HG02571 (cell line): ENCODE measurements around the gene CLIC3.

ENCODE experiments used
- ATAC-seq: cut with Tn5 transposase; IDR thresholded peaks from one replicate; pipeline ENCODE4 v1.9.1; 2021; ENCODE audit warnings: mild to moderate bottlenecking, moderate library complexity; ENCODE audit not compliant: unreplicated experiment

The CLIC3 gene

DNA sequence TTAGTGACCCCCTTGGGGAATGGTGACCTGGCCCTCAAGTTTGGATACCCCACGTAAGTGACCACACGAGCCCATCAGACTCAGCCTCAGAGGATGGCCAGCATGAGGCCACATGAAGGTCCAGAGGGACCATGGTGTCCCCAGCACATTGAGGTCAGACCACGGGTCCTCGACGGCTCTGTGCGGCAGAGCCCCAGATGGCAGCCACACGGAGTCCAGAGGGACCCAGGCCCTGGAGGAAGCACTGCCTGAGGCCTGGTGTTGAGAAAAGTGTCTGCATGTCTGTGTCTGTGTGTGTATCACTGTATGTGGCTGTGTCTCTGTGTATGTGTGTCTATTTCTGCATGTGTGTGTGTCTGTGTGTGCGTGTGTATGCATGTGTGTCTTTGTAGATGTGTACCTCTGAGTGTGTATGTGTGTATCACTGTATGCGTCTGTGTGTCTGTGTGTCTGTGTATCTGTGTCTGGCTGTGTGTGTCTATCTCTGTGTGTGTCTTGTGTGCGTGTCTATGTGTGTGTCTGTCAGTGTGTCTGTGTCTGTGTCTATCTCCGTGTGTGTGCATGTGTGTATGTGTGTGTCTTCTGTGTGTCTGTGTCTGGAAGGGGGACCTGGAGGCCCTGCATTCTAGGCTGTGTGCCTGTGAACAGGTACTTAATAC is 12.6 kb downstream of the CLIC3 start:
- no peak for ATAC-seq

GRCh38 chr9:136983167-136983566 is 13.2 kb downstream of the CLIC3 start:
- ATAC-seq = no peak

GRCh38 chr9:136982232-136983051 is 13.9 kb downstream of the CLIC3 start, which contains the start of gene LCNL1:
TSS of gene LCNL1 (plus strand) at chr9:136982993. CDS start at chr9:136983587, 594 bp downstream.
- ATAC-seq = no peak

DNA sequence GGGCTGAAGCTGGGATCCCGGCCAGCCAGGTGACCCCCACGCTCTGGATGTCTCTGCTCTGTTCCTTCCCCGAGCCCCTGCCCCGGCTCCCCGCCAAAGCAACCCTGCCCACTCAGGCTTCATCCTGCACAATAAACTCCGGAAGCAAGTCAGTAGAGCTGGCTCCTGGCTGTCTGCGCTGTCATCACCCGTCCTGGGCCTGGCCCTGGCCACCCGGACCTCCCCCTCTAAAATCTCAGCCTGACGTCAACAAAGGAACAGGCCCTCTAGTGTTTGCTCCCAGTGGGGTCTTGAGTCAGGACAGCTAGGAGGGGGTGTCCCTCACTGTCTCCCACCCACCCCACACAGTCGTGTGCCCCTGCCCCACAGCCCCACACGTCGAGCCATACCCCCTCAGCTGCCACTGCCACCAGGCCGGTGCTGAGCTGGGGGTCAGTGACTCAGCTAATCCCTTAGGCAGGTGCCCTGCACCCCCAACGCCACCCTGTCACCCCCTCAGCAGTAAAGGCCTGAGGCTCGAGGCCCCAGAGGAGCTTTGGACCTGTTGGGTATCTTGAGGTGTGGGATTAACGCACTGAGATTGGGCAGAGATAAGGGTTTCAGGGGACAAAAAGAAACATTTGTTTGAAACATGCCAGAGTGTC is 14.7 kb downstream of the CLIC3 start:
- ATAC-seq = no peak

DNA sequence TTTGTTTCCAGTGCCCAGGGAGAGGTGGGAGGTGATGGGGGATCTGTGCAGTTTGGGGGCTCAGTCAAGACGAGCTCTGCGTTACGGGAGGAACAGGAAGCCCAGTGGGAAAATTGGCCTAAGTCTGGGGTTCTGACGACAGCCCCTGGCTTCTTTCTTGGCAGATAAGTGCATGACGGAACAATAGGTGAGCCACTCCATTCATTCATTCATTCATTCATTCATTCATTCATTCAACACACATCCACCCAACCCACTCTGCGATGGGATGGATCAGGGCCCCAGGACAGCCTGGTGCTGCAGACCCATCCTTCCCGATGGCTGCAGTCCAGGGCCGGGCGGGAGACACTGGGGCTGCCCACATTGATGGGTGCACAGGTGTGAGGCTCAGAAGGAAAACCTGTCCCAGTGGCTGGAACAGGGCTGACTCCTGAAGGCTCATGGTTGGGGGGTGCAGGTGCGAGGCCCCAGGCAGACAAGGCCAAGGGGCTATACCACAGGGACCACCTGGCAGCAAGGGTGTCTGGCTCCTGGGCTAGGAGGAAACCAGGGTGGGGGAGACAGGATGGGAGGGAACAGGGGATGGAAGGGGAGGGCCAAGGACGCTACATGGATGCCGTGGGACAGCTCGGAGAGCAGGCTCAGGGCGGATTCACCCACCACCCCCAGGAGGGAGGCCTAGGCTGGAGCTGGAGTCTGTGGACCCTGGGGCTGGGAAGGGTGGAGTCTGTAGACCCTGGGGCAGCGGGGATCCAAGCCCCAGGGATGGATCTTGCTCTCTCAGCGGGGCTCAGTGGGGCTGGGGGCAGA is 15.5 kb downstream of the CLIC3 start:
- ATAC-seq = no peak

- ATAC-seq = no peak
Observed at GRCh38 chr9:136979769-136980587, 16.4 kb downstream of the CLIC3 start.

GRCh38 chr9:136978865-136979544 is 17.4 kb downstream of the CLIC3 start:
- no peak for ATAC-seq

DNA sequence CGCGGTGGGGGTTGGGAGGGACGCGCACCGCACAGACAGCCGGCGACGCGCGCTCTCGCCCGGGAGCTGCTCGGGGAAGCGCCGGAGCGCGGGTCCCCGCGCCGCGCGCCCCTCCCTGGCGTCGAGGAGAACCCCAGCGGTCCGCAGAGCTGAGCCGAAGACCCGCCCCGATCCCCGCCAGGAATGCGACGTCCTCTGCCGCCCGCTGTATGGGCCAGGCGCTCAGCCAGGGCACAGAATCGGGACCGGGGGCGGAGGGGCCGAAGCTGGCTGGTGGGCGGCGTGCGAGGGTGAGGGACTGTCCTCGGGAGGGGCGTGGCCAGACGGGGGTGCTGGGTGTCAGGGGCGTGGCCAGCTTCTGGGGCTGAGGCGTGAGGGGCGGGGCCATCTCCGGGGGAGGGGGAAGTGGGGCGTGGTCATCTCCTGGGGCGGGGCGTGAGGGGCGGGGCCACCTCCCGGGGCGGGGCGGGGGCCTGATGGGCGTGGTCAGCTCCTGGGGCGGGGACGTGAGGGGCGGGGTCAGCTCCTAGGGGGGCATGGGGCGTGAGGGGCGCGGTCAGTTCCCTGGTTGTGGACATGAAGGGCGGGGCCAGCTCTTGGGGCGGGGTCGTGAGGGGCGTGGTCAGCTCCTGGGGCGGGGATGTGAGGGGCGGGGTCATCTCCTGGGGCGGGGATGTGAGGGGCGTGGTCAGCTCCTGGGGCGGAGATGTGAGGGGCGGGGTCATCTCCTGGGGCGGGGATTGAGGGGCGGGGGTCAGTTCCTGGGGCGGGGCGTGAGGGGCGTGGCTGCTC is 18.1 kb downstream of the CLIC3 start:
- ATAC-seq = no peak

DNA sequence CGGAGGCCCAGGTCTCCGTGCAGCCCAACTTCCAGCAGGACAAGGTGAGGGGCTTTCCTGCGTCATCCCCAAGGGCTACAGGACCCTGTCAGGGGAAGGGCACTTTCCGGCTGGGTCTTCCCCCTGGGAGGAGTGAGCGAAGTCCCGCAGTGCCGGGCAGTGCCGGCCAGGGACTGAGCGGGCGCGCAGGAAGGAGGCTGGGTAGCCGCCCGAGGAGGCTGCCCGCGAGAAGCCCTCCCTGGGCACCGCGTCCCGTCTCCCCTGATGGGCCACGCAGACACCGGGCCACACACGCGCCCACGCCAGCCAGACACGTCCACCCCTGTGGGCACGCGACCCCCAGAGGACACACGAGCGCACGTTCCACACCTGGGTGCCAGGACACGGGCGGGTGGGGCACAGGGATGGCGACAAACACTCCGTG is 18.7 kb downstream of the CLIC3 start:
- ATAC-seq = no peak

GRCh38 chr9:136977223-136977622 is 19.1 kb downstream of the CLIC3 start, which contains the start of gene PTGDS:
TSS of gene PTGDS (plus strand) at chr9:136977504. CDS start at chr9:136977579, 75 bp downstream.
- no peak for ATAC-seq

DNA sequence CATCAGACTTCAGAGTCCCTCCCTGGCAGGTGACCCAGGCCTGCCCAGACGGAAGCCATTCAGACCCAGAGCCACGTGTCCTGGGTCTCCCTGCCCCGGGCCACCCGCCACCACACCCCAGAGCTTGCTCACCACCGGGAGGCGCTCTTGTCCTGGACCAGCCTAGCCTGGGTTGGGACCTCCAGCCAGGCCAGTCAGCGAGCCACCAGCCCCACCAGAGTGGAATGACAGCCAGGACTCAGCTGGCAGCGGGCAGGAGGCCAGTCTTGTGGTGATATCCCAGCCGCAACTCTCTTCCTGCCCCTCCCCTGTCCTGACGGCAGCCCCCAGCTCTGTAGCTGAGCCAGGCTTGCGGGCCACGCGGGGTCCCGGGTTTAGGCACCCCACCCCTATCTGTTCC is 20.7 kb downstream of the CLIC3 start:
- no peak for ATAC-seq

- ATAC-seq = no peak
Observed at GRCh38 chr9:136974817-136975535, 21.4 kb downstream of the CLIC3 start.

- no peak for ATAC-seq
Observed at GRCh38 chr9:136973618-136974617, 22.4 kb downstream of the CLIC3 start.

DNA sequence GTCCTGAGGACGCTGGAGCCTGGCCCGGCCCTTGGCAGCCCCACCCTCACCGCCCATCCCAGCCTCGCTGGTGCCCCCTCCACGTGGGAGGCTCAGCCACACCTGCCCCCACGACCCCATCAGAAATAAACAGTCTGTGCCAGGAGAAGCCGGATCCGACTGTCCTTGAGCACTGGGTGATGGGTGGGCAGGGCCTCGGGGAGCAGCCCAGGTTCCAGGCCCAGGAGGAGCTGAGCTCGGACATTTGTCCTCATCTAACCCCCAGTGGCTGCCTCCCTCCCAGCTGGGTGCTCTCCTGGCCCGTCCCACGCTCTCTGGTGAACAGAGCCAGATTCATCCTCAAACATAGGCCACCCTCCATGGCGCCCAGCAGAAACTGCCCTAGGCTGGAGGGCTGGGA is 23.6 kb downstream of the CLIC3 start:
- ATAC-seq = no peak

GRCh38 chr9:136972335-136972734 is 24.0 kb downstream of the CLIC3 start:
- ATAC-seq = no peak

DNA sequence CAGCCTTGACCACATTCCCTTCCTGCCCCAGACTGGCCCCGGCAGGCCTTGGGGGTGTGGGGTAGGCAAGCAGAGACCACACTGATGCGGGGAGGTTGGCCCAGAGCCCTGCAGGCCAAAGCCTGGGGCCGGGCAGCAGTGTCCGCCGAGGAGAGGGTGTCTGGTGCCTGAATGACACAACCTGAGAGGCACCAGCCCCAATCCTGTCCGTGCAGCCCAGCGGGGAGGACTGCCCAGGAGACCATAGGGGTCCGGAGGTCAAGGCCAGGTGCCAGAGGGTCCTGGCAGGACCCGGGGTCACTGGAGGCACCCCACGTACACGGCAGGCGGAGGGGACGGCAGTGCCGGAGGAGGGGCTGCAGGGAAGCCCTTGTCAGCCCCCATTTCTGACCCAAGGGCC is 24.6 kb downstream of the CLIC3 start:
- ATAC-seq = no peak

DNA sequence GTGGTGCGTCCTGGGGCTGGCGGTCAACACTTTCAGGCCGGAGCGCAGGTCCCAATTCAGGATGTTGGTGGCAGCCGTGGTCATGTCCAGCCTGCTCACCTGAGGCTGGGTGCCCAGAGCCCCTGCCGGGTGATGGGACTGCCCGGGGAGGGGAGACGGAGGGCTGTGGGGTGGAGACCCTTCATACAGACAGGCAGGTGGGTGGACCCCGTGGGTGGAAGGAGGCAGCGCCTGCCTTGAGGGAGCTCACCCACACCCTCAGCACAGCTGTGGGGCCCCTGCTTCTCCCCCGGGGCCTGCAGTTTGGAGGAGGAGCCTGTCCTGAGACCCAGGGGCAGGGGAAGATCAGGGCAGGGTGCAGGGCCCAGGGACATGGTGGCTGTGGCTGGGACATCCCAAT is 26.0 kb downstream of the CLIC3 start:
- ATAC-seq = no peak
